Sigmoid colon (tissue), 7 donors: Measurements from ENCODE around the gene ZNF132. TPM values are rescaled to one million over a fixed set of nuclear protein-coding genes. Genes with fewer than 3 reads are reported as not detected.

ENCODE experiments used
- DNase-seq: peaks from one replicate; pipeline ENCODE4 v3.0.0-alpha.2; 2019
- H3K27ac ChIP-seq, 4 donors: fragments of 200-600 bp; sonication (generic); one replicate each; pipeline ENCODE4 v1.5.1; 2016 to 2019; ENCODE audit warnings: mild to moderate bottlenecking in 1 of 4
- H3K27me3 ChIP-seq, 3 donors: fragments of 200-600 bp; sonication (generic); one replicate each; pipeline ENCODE4 v1.5.1; 2019; ENCODE audit warnings: mild to moderate bottlenecking in 1 of 3
- H3K36me3 ChIP-seq, 4 donors: fragments of 200-600 bp; sonication (generic); one replicate each; pipeline ENCODE4 v1.5.1; 2016 to 2019
- H3K4me1 ChIP-seq, 4 donors: fragments of 200-600 bp; sonication (generic); one replicate each; pipeline ENCODE4 v1.5.1; 2017 to 2019
- H3K4me3 ChIP-seq, 4 donors: fragments of 200-600 bp; sonication (generic); one replicate each; pipeline ENCODE4 v1.5.1; 2017 to 2019; ENCODE audit warnings: mild to moderate bottlenecking in 2 of 4, moderate library complexity in 1 of 4
- H3K9me3 ChIP-seq, 4 donors: fragments of 200-600 bp in 3 of 4; sonication (generic) in 3 of 4; one replicate each; pipeline versions ENCODE4 v1.5.1 to v1.6.1; 2013 to 2019
- EP300 ChIP-seq, 4 donors: sonication (generic); formaldehyde crosslinking; IDR thresholded peaks; one replicate each; pipeline ENCODE4 v1.6.1; 2017; ENCODE audit warnings: antibody characterized with exemption in 4 of 4
- POLR2A ChIP-seq, 2 donors: fragments of 450-650 bp; IDR thresholded peaks; one replicate each; pipeline ENCODE4 v1.6.1; 2016; ENCODE audit warnings: antibody characterized with exemption in 2 of 2, mild to moderate bottlenecking in 2 of 2, moderate library complexity in 2 of 2
- POLR2AphosphoS5 ChIP-seq, 4 donors: sonication (generic); formaldehyde crosslinking; IDR thresholded peaks; one replicate each; pipeline ENCODE4 v1.6.1; 2017; ENCODE audit warnings: antibody characterized with exemption in 4 of 4
- WGBS, 2 donors: extraction: QIAGEN DNeasy Blood & Tissue Kit; methylation state at CpG; one replicate each; pipeline ENCODE4 v1.1.7; 2013; 5-methylcytosine and 5-hydroxymethylcytosine counted together
- intact Hi-C: fragments of 100-400 bp; cut with DNase I; formaldehyde crosslinking; loops from one replicate; pipeline ENCODE4 v1.15.1; 2023
- polyA plus RNA-seq, 3 donors: library from polyadenylated mRNA; stranded (reverse); fragments of 200-250 nt; gene quantifications; one replicate each; pipeline ENCODE4 v1.2.3, GENCODE V29; 2013
- total RNA-seq, 4 donors: library from RNA; depleted of rRNA; stranded (reverse); fragments of >200 nt; gene quantifications; one replicate each; pipeline ENCODE4 v1.1.0, GENCODE V29; 2016
- TF ChIP-seq, protein P1 (sequence below), 4 experiments: fragments of 450-650 bp in 3 of 4; fragments of 200-600 bp in 1 of 4; IDR thresholded peaks; one replicate each; pipeline ENCODE4 v1.5.1; 2016 to 2019; ENCODE audit warnings: antibody characterized with exemption in 4 of 4, mild to moderate bottlenecking in 3 of 4, moderate library complexity in 2 of 4
- donor health status: healthy with polysubstance abuse.
- donor health status: Bipolar disorder and iron deficiency.
- donor health status: healthy.

ZNF132 gene
- total and polyA plus RNA-seq, 7 donors: 0.60 to 12.2 (median 5.7) TPM; not detected in 1

DNA sequence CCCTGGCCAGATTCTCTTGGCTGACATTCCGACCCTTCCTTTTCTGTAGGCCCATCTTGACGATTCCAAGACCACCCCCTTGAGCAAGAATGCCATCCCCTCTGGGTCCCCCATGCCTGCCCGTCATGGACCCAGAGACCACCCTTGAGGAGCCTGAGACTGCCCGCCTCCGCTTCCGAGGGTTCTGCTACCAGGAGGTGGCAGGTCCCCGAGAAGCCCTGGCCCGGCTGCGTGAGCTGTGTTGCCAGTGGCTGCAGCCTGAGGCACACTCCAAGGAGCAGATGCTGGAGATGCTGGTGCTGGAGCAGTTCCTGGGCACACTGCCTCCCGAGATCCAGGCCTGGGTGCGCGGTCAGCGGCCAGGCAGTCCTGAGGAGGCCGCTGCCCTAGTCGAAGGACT lies 37.2 kb upstream of the ZNF132 start:
- DNase-seq: no peak
- Histone ChIP-seq H3K27ac (peak overlapping the region; percentile 89 to 93 (median 92)), H3K36me3 (peaks cover 5 to 46% (median 14%) of the 10 kb centered on the region in 4 donors), H3K27me3 (no peaks in the 10 kb centered on the region), H3K4me1 (peaks cover 0 to 22% (median 21%) of the 10 kb centered on the region in 4 donors), H3K4me3 (peak overlapping the region in 2 of 4 donors; percentile 65 to 78), H3K9me3 (no peaks in the 10 kb centered on the region)
- WGBS, 2 donors: 92 to 93% methylated on average over 15 of the region's 15 CpGs
- intact Hi-C loops: no loop called here
- TF ChIP-seq, protein P1, sequence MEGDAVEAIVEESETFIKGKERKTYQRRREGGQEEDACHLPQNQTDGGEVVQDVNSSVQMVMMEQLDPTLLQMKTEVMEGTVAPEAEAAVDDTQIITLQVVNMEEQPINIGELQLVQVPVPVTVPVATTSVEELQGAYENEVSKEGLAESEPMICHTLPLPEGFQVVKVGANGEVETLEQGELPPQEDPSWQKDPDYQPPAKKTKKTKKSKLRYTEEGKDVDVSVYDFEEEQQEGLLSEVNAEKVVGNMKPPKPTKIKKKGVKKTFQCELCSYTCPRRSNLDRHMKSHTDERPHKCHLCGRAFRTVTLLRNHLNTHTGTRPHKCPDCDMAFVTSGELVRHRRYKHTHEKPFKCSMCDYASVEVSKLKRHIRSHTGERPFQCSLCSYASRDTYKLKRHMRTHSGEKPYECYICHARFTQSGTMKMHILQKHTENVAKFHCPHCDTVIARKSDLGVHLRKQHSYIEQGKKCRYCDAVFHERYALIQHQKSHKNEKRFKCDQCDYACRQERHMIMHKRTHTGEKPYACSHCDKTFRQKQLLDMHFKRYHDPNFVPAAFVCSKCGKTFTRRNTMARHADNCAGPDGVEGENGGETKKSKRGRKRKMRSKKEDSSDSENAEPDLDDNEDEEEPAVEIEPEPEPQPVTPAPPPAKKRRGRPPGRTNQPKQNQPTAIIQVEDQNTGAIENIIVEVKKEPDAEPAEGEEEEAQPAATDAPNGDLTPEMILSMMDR (IDR thresholded peaks at IDR 0.05): no peak
- no peak for TF ChIP-seq POLR2A (IDR thresholded peaks at IDR 0.05)
- TF ChIP-seq EP300 (IDR thresholded peaks at IDR 0.05): no peak
- no peak for TF ChIP-seq POLR2AphosphoS5 (IDR thresholded peaks at IDR 0.05)

DNA sequence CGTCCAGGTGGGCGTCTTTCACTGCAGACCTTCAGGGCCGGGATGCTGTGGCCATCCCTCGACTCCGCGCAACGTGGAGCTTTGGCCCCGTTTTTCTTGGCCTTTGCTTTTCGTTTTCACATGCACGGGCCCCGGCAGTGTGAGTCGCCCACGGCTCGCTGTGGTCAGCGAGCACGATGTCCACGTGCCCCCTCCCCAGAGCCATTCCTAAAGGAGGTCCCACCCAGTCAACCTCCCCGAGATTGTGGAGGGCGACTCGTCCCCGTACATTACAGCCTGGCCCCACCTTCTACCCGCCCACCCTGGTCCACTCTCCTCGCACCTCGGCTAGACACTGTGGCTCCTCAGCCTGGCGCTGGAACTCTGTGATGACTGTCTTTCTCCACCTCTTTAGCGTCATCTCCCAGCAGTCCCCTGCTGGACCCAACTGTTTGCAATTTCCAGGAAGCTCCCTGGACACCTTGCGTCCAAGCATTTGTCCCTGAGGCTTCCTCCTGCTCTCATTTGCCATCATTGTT lies 36.6 kb upstream of the ZNF132 start:
- Histone ChIP-seq H3K36me3 (peaks cover 11 to 50% (median 18%) of the 10 kb centered on the region in 4 donors), H3K4me1 (peaks cover 0 to 22% (median 21%) of the 10 kb centered on the region in 4 donors), H3K27me3 (no peaks in the 10 kb centered on the region), H3K9me3 (no peaks in the 10 kb centered on the region), H3K4me3 (peak overlapping the region; percentile 57 to 78 (median 66)), H3K27ac (peak overlapping the region; percentile 89 to 93 (median 92))
- DNase-seq: no peak
- no peak for TF ChIP-seq EP300 (IDR thresholded peaks at IDR 0.05)
- no peak for TF ChIP-seq POLR2AphosphoS5 (IDR thresholded peaks at IDR 0.05)
- TF ChIP-seq, protein P1 (IDR thresholded peaks at IDR 0.05): no peak
- no peak for TF ChIP-seq POLR2A (IDR thresholded peaks at IDR 0.05)
- intact Hi-C loops: no loop called here
- WGBS, 2 donors: 3% methylated on average over 27 of the region's 27 CpGs

DNA sequence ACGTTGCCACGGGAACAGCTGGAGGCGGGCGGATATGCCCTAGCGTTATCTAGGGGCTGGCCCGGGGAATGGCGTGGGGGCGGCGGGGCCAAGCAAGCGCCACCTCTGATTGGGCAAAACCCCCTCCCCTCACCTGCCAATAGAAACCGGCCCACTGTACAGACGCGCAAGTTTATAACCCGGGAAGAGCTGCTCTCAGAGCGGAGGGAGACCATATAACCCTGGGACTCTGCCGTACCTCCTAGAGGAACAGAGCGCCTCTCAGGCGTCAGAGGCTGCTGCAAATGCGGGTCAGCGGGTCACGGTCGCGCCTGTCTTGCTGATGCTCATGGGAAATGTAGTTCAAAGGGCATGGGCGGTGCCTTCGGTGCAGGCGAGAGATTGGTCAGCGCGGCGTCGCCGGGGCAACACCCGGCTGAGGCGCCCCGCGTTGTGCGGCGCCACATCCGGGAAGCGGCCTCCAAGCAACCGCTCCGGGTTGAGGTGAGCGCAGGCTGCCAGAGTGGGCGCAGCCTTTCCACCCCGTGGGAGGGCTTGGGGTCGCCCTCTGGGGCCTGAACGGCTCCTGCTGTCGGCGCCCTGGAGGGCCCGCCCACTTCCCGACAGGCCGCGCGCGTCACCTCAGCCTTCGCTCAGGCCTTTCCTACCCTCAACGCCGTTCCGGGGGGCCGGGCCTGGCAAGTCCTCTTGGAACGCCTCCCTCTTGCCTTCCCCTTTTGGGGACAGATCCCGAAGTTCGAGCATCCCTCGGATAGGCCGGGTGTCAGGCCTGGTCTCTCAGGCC lies 36.0 kb upstream of the ZNF132 start, which contains the start of gene ZNF446:
ZNF446 (plus strand) TSS at position 639 of the 784 bp plus-strand sequence. CDS start 867 bp downstream, outside the sequence.
- Histone ChIP-seq H3K4me3 (peak within 1 kb of the TSS; percentile 57 to 78 (median 66)), H3K4me1 (peaks cover 0 to 22% (median 21%) of the 10 kb centered on the region in 4 donors), H3K27me3 (no peaks in the 10 kb centered on the region), H3K36me3 (peaks cover 11 to 45% (median 17%) of the 10 kb centered on the region in 4 donors), H3K27ac (peak within 1 kb of the TSS; percentile 89 to 93 (median 92)), H3K9me3 (no peaks in the 10 kb centered on the region)
- intact Hi-C loops: no loop called here
- TF ChIP-seq POLR2A (IDR thresholded peaks at IDR 0.05): peak; percentile 53 to 56
- TF ChIP-seq, protein P1 (IDR thresholded peaks at IDR 0.05): no peak
- TF ChIP-seq POLR2AphosphoS5 (IDR thresholded peaks at IDR 0.05): peak; percentile 77 to 88 (median 88)
- TF ChIP-seq EP300 (IDR thresholded peaks at IDR 0.05): peak in 2 of 4 donors; percentile 3 to 25
- DNase-seq: peak; percentile 99
- 1% methylated on average over 64 of the region's 64 CpGs for WGBS, 2 donors

DNA sequence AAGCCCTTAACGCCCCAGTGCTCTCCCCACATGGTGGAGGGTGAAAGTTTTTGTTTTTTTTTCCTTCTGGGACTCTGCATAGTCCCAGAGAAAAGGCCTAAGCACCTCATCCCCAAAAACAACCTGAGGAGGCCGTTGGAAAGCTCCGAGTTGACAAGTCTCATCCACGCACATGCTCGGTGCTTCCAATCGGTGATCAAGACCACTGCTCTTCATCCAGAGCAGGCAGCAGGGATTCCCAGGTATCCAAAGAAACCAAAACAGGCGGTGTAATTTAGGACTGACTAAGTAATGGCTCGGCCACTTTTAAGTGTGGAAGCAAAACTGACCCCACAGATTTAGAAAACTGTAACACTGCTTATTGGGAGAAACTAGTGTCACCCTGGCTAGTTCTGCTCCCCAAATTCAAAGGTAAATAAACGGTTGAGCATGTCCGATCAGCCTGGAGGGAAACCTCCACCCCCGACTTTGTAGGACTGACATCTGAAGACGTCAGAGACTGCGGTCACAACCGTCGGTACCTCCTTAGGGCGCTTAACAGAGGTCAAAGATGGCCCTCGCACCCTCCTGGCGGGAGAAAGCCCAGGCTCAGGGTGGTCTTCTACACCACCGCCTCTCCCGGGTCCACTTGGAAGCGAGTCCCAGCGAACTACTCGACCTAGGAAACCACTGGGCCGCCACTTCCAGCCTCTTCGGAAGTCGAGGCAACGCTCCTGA lies 35.2 kb upstream of the ZNF132 start:
- H3K27me3 ChIP-seq: no peaks in the 10 kb centered on the region
- TF ChIP-seq EP300 (IDR thresholded peaks at IDR 0.05) (no peak), POLR2A (IDR thresholded peaks at IDR 0.05) (no peak), POLR2AphosphoS5 (IDR thresholded peaks at IDR 0.05) (no peak)
- TF ChIP-seq, protein P1 (IDR thresholded peaks at IDR 0.05): no peak
- no peaks in the 10 kb centered on the region for H3K9me3 ChIP-seq
- peak overlapping the region; percentile 89 to 93 (median 92) for H3K27ac ChIP-seq
- intact Hi-C loops: no loop called here
- DNase-seq: no peak
- H3K4me1 ChIP-seq: peaks cover 0 to 22% (median 21%) of the 10 kb centered on the region in 4 donors
- WGBS, 2 donors: 24 to 25% methylated on average over 27 of the region's 27 CpGs
- peak overlapping the region; percentile 57 to 78 (median 66) for H3K4me3 ChIP-seq
- H3K36me3 ChIP-seq: peaks cover 12 to 45% (median 18%) of the 10 kb centered on the region in 4 donors
